SU-DHL-6 (cell line): ENCODE results near the gene STAP1.

Experiments used
- CTCF ChIP-seq: fragments of 200-600 bp; sonication (generic); IDR thresholded peaks from one replicate; pipeline ENCODE4 v1.5.1; 2017; ENCODE audit warnings: antibody characterized with exemption, mild to moderate bottlenecking, low read length, moderate library complexity; ENCODE audit not compliant: insufficient read depth, poor library complexity, severe bottlenecking
- EZH2phosphoT487 ChIP-seq: fragments of 200-600 bp; sonication (generic), shearing (Covaris generic); conservative IDR thresholded peaks from 2 replicates; pipeline ENCODE4 v1.6.1; 2018; ENCODE audit warnings: mild to moderate bottlenecking, antibody characterized with exemption, low read length, moderate library complexity, mixed read lengths

- TF ChIP-seq CTCF (no peak), EZH2phosphoT487 (no peak)
Measured at GRCh38 chr4:67542076-67542475, 16.5 kb upstream of the STAP1 start.
